Pancreas (tissue), 10 donors: Measurements from ENCODE around the gene GRID1. TPM values are rescaled to one million over a fixed set of nuclear protein-coding genes. Genes with fewer than 3 reads are reported as not detected.
"Not testable (repeated sequence)": the region's sequence is repeated elsewhere in the genome, so short reads cannot be mapped to it uniquely, and the experiment has no call there.

Source experiments
- ATAC-seq, 4 donors: fragments of 200-7000 bp; cut with Tn5 transposase; one replicate each; pipeline versions ENCODE4 v1.8.0 to v1.9.1; 2020; ENCODE audit warnings: mild to moderate bottlenecking in 4 of 4, moderate library complexity in 4 of 4
- DNase-seq, 6 donors: peaks; one replicate each; pipeline ENCODE4 v3.0.0-alpha.2; 2020
- FAIRE-seq: peaks from 2 replicates; lab custom pipeline; 2012; peaks lifted over from hg19 to GRCh38; lab: Jason Lieb, UNC
- H3K27ac ChIP-seq, 4 donors: fragments of 200-600 bp; sonication (generic); 1 replicate in 3 of 4; 2 replicates in 1 of 4; pipeline versions ENCODE4 v1.5.0 to v1.8.0; 2020
- H3K27me3 ChIP-seq, 4 donors: fragments of 200-600 bp; one replicate each; pipeline ENCODE4 v1.8.0; 2021
- H3K36me3 ChIP-seq, 3 donors: fragments of 200-600 bp; sonication (generic) in 1 of 3; one replicate each; pipeline versions ENCODE4 v1.5.0 to v1.8.0; 2020 to 2021
- H3K4me1 ChIP-seq, 3 donors: fragments of 200-600 bp; one replicate each; pipeline ENCODE4 v1.8.0; 2021
- H3K4me3 ChIP-seq, 4 donors: fragments of 200-600 bp; sonication (generic) in 2 of 4; one replicate each; pipeline versions ENCODE4 v1.5.0 to v1.8.0; 2020 to 2021
- H3K9me3 ChIP-seq, 4 donors: fragments of 200-600 bp; one replicate each; pipeline ENCODE4 v1.8.0; 2021
- WGBS, 2 donors: extraction: QIAGEN DNeasy Blood & Tissue Kit; methylation state at CpG; one replicate each; pipeline ENCODE4 v1.1.7; 2013; 5-methylcytosine and 5-hydroxymethylcytosine counted together
- intact Hi-C, 3 donors: fragments of 100-400 bp; cut with DNase I; formaldehyde crosslinking; loops; one replicate each; pipeline versions ENCODE4 v1.11.1 to v1.14.2; 2022
- polyA plus RNA-seq, 2 donors: library from polyadenylated mRNA; stranded (reverse); fragments of 200-250 nt; gene quantifications; one replicate each; pipeline ENCODE4 v1.2.3, GENCODE V29; 2013
- total RNA-seq, 6 donors: library from RNA; stranded (reverse); fragmentation: NEBNext Ultra II Directional in 4 of 6; extraction: Animal tissue kit (Norgen Biotek cat#: 25700) in 4 of 6; gene quantifications; one replicate each; pipeline versions ENCODE4 v1.2.1 to v1.2.4, GENCODE V29; 2021 to 2023
- TF ChIP-seq, protein P1 (sequence below), 4 donors: fragments of 200-600 bp; sonication (generic) in 3 of 4; IDR thresholded peaks; one replicate each; pipeline versions ENCODE4 v1.5.0 to v1.8.0; 2021; ENCODE audit warnings: antibody characterized with exemption in 4 of 4
- donor health status: healthy with polysubstance abuse.
- donor health status: DM: no; HTN: no; CAD: no; lungs with moderate emphysema.
- donor health status: DM: no; HTN: no; CAD: no.
- donor health status: control.
- donor health status: control.
- donor health status: Bipolar disorder and iron deficiency.
- donor health status: DM: yes; HTN: yes; CAD: no.
- donor health status: DM: no; HTN: no; CAD: no.
- donor health status: DM: no; HTN: no; CAD: no.
- donor health status: DM: yes; HTN: yes; CAD: no.

The GRID1 gene
- total and polyA plus RNA-seq, 8 donors: 0.05 to 1.5 (median 0.91) TPM

DNA sequence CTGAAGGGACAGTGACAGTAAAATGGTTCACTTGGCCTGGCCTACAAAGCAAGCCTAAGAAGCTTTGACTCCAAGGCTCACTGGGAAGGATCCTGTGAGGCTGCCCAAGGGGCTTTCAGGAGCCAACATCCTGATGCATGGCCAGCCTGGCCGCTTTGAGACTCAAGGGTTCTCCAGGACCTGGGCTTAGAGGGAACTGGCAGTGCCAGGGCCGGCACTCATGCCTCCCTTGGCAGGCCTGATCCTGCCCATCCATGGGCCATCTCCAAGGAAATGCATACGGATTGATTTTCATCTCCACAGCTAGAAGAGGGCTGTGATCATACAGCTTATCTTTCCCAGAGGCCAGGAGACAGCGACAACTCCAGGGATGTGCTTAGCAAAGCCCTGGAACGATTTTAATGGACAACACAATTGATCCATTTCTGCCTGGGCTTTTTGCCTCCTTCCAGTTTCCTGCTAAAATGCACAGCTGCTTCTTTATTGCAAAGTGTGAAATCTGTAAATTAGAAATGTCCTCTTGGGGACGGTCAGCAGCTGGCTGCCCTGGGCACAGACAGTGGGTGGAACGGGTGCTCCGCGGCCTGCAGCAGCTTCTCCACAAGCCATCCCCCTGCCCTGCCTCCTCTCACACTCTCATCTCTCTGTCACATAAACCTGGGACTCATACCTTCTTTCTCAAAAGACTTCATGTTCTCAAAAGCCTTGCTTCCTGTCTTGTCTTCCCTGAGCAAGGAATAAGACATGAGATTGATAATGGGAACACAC is 288.5 kb downstream of the GRID1 start:
- TF ChIP-seq, protein P1, sequence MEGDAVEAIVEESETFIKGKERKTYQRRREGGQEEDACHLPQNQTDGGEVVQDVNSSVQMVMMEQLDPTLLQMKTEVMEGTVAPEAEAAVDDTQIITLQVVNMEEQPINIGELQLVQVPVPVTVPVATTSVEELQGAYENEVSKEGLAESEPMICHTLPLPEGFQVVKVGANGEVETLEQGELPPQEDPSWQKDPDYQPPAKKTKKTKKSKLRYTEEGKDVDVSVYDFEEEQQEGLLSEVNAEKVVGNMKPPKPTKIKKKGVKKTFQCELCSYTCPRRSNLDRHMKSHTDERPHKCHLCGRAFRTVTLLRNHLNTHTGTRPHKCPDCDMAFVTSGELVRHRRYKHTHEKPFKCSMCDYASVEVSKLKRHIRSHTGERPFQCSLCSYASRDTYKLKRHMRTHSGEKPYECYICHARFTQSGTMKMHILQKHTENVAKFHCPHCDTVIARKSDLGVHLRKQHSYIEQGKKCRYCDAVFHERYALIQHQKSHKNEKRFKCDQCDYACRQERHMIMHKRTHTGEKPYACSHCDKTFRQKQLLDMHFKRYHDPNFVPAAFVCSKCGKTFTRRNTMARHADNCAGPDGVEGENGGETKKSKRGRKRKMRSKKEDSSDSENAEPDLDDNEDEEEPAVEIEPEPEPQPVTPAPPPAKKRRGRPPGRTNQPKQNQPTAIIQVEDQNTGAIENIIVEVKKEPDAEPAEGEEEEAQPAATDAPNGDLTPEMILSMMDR (IDR thresholded peaks at IDR 0.05): no peak
- H3K4me3 ChIP-seq: no peak overlapping the region
- H3K9me3 ChIP-seq: no peaks in the 10 kb centered on the region
- intact Hi-C loops: no loop called here
- 79 to 85% methylated on average over 9 of the region's 9 CpGs for WGBS, 2 donors
- no peak overlapping the region for H3K27ac ChIP-seq
- H3K4me1 ChIP-seq: no peaks in the 10 kb centered on the region
- FAIRE-seq (no peak), ATAC-seq (no peak), DNase-seq (no peak)
- no peaks in the 10 kb centered on the region for H3K27me3 ChIP-seq
- no peaks in the 10 kb centered on the region for H3K36me3 ChIP-seq

DNA sequence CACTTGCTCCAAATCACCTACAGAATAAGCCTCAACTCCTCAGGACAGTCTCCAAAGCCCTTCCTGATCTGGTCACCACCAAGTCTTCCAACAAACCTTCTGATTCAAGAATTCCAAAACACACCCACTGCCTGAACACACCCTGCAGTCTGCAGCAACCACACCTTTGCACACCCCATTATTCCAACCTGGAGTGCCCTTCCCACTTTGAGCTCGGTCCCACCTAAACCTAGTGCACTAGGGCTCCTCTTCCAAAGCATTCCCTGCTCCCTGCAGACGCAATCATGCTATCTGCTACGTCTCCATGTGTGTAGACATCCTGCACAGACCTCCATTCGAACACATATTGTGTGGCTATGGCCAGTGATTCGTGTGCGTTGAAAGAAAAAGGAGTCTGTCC is 289.3 kb downstream of the GRID1 start:
- WGBS, 2 donors: 82 to 93% methylated on average over 6 of the region's 6 CpGs
- no peak for DNase-seq
- Histone ChIP-seq H3K4me3 (no peak overlapping the region), H3K27ac (no peak overlapping the region), H3K9me3 (no peaks in the 10 kb centered on the region), H3K4me1 (no peaks in the 10 kb centered on the region), H3K36me3 (no peaks in the 10 kb centered on the region), H3K27me3 (no peaks in the 10 kb centered on the region)
- no peak for FAIRE-seq
- intact Hi-C loops: no loop called here
- no peak for ATAC-seq
- TF ChIP-seq, protein P1 (IDR thresholded peaks at IDR 0.05): no peak

DNA sequence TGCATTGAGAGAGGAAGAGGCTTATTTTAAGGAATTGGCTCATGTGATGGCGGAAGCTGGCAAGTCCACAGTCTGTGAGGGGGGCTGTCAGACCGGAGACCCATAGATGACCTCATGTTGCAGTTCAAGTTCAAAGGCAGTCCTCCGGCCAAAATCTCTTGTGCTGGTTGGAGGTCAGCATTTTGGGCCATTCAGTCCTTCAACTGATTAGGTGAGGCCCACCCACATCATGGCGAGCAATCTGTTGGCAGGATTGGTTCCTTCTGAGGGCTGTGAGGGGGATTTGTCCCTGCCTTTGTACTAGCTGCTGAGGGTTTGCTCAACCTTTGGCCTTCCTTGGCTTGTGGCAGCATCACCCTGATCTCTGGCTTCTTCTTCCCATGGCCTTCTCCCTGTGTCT is 290.1 kb downstream of the GRID1 start:
- intact Hi-C loops, H3K27ac ChIP-seq, H3K27me3 ChIP-seq, H3K36me3 ChIP-seq, H3K9me3 ChIP-seq, H3K4me3 ChIP-seq, DNase-seq, FAIRE-seq, ATAC-seq, H3K4me1 ChIP-seq: not testable (repeated sequence)
- WGBS, 2 donors: 91 to 94% methylated on average over 4 of the region's 4 CpGs

DNA sequence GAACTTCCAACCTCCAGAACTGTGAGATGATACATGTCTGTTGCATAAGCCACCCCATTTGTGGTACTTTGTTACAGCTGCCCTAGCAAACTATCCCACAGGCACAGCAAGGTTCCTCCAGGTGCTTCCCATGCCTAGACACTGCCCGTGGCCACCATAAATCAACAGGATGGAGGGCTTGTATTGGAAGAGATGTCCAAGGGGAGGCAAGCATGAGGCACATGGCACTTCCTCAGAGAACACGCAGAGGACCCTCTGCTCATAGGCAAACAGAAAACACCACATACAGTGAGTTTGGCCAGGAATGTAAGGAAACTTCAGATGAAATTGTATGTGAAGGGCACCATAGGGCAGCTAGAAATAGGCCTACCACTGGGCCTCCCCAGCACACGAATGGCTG is 291.1 kb downstream of the GRID1 start:
- FAIRE-seq (no peak), ATAC-seq (no peak), DNase-seq (no peak)
- intact Hi-C loops: no loop called here
- Histone ChIP-seq H3K4me1 (no peaks in the 10 kb centered on the region), H3K27me3 (no peaks in the 10 kb centered on the region), H3K4me3 (no peak overlapping the region), H3K36me3 (no peaks in the 10 kb centered on the region), H3K9me3 (no peaks in the 10 kb centered on the region), H3K27ac (no peak overlapping the region)
- TF ChIP-seq, protein P1 (IDR thresholded peaks at IDR 0.05): no peak
- WGBS, 2 donors: 80 to 84% methylated on average over 3 of the region's 3 CpGs

DNA sequence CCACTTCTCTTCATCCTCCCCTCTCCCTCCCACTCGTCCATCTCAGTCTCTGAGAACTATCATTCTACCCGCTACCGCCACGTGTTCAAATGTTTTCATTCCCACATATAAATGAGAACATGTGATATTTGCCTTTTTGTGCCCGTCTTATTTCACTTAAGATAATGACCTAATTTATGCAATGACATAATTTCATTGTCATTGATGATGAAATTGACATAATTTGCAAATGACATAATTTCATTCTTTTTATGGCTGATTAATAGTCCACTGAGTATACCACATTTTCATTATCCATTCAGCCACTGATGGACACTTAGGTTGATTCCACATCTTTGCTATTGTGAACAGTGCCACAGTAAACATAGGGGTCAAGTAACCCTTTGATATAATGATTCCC is 292.3 kb downstream of the GRID1 start:
- no peak for FAIRE-seq
- WGBS, 2 donors: 69 to 74% methylated on average over 5 of the region's 5 CpGs

More for the DNA sequence above, 292.3 kb downstream of the GRID1 start:
- Histone ChIP-seq H3K36me3 (no peaks in the 10 kb centered on the region), H3K27me3 (no peaks in the 10 kb centered on the region), H3K4me1 (no peaks in the 10 kb centered on the region), H3K27ac (no peak overlapping the region), H3K4me3 (no peak overlapping the region), H3K9me3 (no peaks in the 10 kb centered on the region)
- DNase-seq (no peak), ATAC-seq (no peak)
- intact Hi-C loops: no loop called here
- TF ChIP-seq, protein P1 (IDR thresholded peaks at IDR 0.05): no peak
